Stimulated activated CD4-positive, alpha-beta T cell treated with anti-CD3 and anti-CD28 coated beads, TNF-alpha, amount 100 ng/mL, for 4 hours (primary cell): ENCODE data around the gene STK33.

Experiments used
- DNase-seq, 3 experiments: peaks; one replicate each; pipeline ENCODE4 v3.0.0-alpha.2; 2020; ENCODE audit warnings: low read depth in 3 of 3

The STK33 gene

GRCh38 chr11:8356216-8356615 is 237.8 kb downstream of the STK33 start:
- DNase-seq = no peak

- DNase-seq = no peak
Measured at GRCh38 chr11:8355416-8355742, 238.6 kb downstream of the STK33 start.

GRCh38 chr11:8354622-8355415 is 239.2 kb downstream of the STK33 start:
- no peak for DNase-seq

- no peak for DNase-seq
Measured at GRCh38 chr11:8352876-8353505, 241.0 kb downstream of the STK33 start.

GRCh38 chr11:8352103-8352875 is 241.7 kb downstream of the STK33 start:
- DNase-seq = no peak

GRCh38 chr11:8351223-8351622 is 242.8 kb downstream of the STK33 start:
- DNase-seq = no peak

GRCh38 chr11:8347978-8348377 is 246.1 kb downstream of the STK33 start:
- no peak for DNase-seq

- DNase-seq = no peak
Measured at GRCh38 chr11:8346157-8346755, 247.8 kb downstream of the STK33 start.

- no peak for DNase-seq
Measured at GRCh38 chr11:8345179-8345578, 248.8 kb downstream of the STK33 start.

- DNase-seq = no peak
Measured at GRCh38 chr11:8344346-8344745, 249.7 kb downstream of the STK33 start.

- DNase-seq = no peak
Measured at GRCh38 chr11:8342821-8343681, 251.0 kb downstream of the STK33 start.

- no peak for DNase-seq
Measured at GRCh38 chr11:8341996-8342395, 252.0 kb downstream of the STK33 start.
